Gastroesophageal sphincter (tissue), 4 donors: ENCODE data around the gene FAXDC2. TPM values are rescaled to one million over a fixed set of nuclear protein-coding genes. Genes with fewer than 3 reads are reported as not detected.
A peak's percentile ranks its signal among the peaks of the same experiment; 100 is the strongest.
"Not testable (repeated sequence)": the region's sequence is repeated elsewhere in the genome, so short reads cannot be mapped to it uniquely, and the experiment has no call there.

Experiments used
- ATAC-seq: fragments of 150-250 bp; one replicate; pipeline ENCODE4 v1.9.1; 2016; ENCODE audit warnings: mild to moderate bottlenecking, moderate library complexity
- H3K27ac ChIP-seq, 4 donors: fragments of 200-600 bp; sonication (generic) in 3 of 4; 1 replicate in 3 of 4; 2 replicates in 1 of 4; pipeline ENCODE4 v1.5.1; 2016 to 2019
- H3K27me3 ChIP-seq: fragments of 200-600 bp; sonication (generic); one replicate; pipeline ENCODE4 v1.5.1; 2019
- H3K36me3 ChIP-seq, 2 donors: fragments of 200-600 bp; sonication (generic); one replicate each; pipeline ENCODE4 v1.5.1; 2019; ENCODE audit warnings: control low read depth in 1 of 2
- H3K4me1 ChIP-seq, 3 donors: fragments of 200-600 bp; sonication (generic); 1 replicate in 2 of 3; 2 replicates in 1 of 3; pipeline ENCODE4 v1.5.1; 2016 to 2019; ENCODE audit warnings: control low read depth in 2 of 3
- H3K4me3 ChIP-seq, 2 donors: fragments of 200-600 bp; sonication (generic); one replicate each; pipeline ENCODE4 v1.5.1; 2019; ENCODE audit warnings: mild to moderate bottlenecking in 1 of 2, moderate library complexity in 1 of 2
- H3K9me3 ChIP-seq, 3 donors: fragments of 200-600 bp; sonication (generic); one replicate each; pipeline ENCODE4 v1.5.1; 2017 to 2019; ENCODE audit warnings: control low read depth in 2 of 3
- CTCF ChIP-seq, 4 experiments: fragments of 200-600 bp in 2 of 4; fragments of 450-650 bp in 2 of 4; sonication (generic) in 1 of 4; IDR thresholded peaks; one replicate each; pipeline ENCODE4 v1.5.1; 2017 to 2019; ENCODE audit warnings: antibody characterized with exemption in 4 of 4, mild to moderate bottlenecking in 2 of 4, moderate library complexity in 2 of 4
- EP300 ChIP-seq: sonication (generic); formaldehyde crosslinking; IDR thresholded peaks from one replicate; pipeline ENCODE4 v1.6.1; 2017; ENCODE audit warnings: antibody characterized with exemption, mild to moderate bottlenecking
- POLR2A ChIP-seq, 2 donors: fragments of 450-650 bp; IDR thresholded peaks; one replicate each; pipeline ENCODE4 v1.6.1; 2017; ENCODE audit warnings: antibody characterized with exemption in 2 of 2, mild to moderate bottlenecking in 2 of 2, moderate library complexity in 1 of 2
- POLR2AphosphoS5 ChIP-seq: sonication (generic); formaldehyde crosslinking; IDR thresholded peaks from one replicate; pipeline ENCODE4 v1.6.1; 2017; ENCODE audit warnings: antibody characterized with exemption
- WGBS, 2 donors: methylation state at CpG; one replicate each; pipeline ENCODE4 v1.1.5; 2018; ENCODE audit warnings: low coverage in 1 of 2; 5-methylcytosine and 5-hydroxymethylcytosine counted together
- total RNA-seq, 4 donors: library from RNA; depleted of rRNA; stranded (reverse); fragments of >200 nt; gene quantifications; one replicate each; pipeline ENCODE4 v1.1.0, GENCODE V29; 2016

The FAXDC2 gene
- total RNA-seq, 4 donors from 2014 or later = 26.6 to 75.5 (median 46.4) TPM

GRCh38 chr5:154836225-154836624 is 14.2 kb downstream of the FAXDC2 start:
- Histone ChIP-seq H3K4me1 (peaks cover 0 to 37% (median 4%) of the 10 kb centered on the region in 3 donors), H3K4me3 (no peak overlapping the region), H3K36me3 (peaks cover 0 to 64% of the 10 kb centered on the region in 2 donors), H3K27me3 (no peaks in the 10 kb centered on the region), H3K27ac (peak overlapping the region in 2 of 4 donors; percentile 66 to 80), H3K9me3 (no peaks in the 10 kb centered on the region)
- WGBS, 2 donors = 92 to 95% methylated on average over 5 to 6 of the region's 6 CpGs
- TF ChIP-seq EP300 (no peak), POLR2AphosphoS5 (no peak), CTCF (IDR thresholded peaks at IDR 0.05) (no peak), POLR2A (IDR thresholded peaks at IDR 0.05) (no peak)
- no peak for ATAC-seq

GRCh38 chr5:154835701-154836052 is 14.7 kb downstream of the FAXDC2 start:
- not testable (repeated sequence) for H3K9me3 ChIP-seq, H3K27me3 ChIP-seq, ATAC-seq
- Histone ChIP-seq H3K36me3 (peaks cover 0 to 64% of the 10 kb centered on the region in 2 donors), H3K27ac (peak overlapping the region in 2 of 4 donors; percentile 66 to 80), H3K4me3 (peak overlapping the region in 1 of 2 donors; percentile 38), H3K4me1 (peaks cover 0 to 37% (median 4%) of the 10 kb centered on the region in 3 donors)
- WGBS, 2 donors = 50% methylated on average over 2 of the region's 9 CpGs; no CpG with 5 or more reads in 1 of the 2 donors

GRCh38 chr5:154834053-154834452 is 16.4 kb downstream of the FAXDC2 start:
- Histone ChIP-seq H3K4me1 (peaks cover 0 to 37% (median 4%) of the 10 kb centered on the region in 3 donors), H3K36me3 (peaks cover 0 to 74% of the 10 kb centered on the region in 2 donors), H3K9me3 (no peaks in the 10 kb centered on the region), H3K27me3 (no peaks in the 10 kb centered on the region), H3K27ac (peak overlapping the region in 1 of 4 donors; percentile 80), H3K4me3 (no peak overlapping the region)
- WGBS, 2 donors = 92 to 100% methylated on average over 1 of the region's 1 CpG
- no peak for ATAC-seq
- TF ChIP-seq EP300 = no peak
- no peak for TF ChIP-seq POLR2A (IDR thresholded peaks at IDR 0.05)

- not testable (repeated sequence) for H3K9me3 ChIP-seq, ATAC-seq, H3K4me3 ChIP-seq, H3K27me3 ChIP-seq
- Histone ChIP-seq H3K4me1 (peaks cover 0 to 37% (median 4%) of the 10 kb centered on the region in 3 donors), H3K36me3 (peaks cover 0 to 74% of the 10 kb centered on the region in 2 donors), H3K27ac (peak overlapping the region in 1 of 4 donors; percentile 80)
- 89 to 90% methylated on average over 2 of the region's 3 CpGs for WGBS, 2 donors
Measured at GRCh38 chr5:154832804-154833203, 17.6 kb downstream of the FAXDC2 start.

GRCh38 chr5:154831451-154831850 is 19.0 kb downstream of the FAXDC2 start:
- H3K4me3 ChIP-seq = no peak overlapping the region
- 50 to 77% methylated on average over 1 to 7 of the region's 7 CpGs for WGBS, 2 donors
- TF ChIP-seq CTCF (IDR thresholded peaks at IDR 0.05) (no peak), POLR2A (IDR thresholded peaks at IDR 0.05) (no peak), POLR2AphosphoS5 (no peak), EP300 (no peak)
- peaks cover 0 to 37% (median 4%) of the 10 kb centered on the region in 3 donors for H3K4me1 ChIP-seq
- H3K27me3 ChIP-seq = no peaks in the 10 kb centered on the region
- H3K27ac ChIP-seq = peak overlapping the region in 1 of 4 donors; percentile 14
- peaks cover 0 to 73% of the 10 kb centered on the region in 2 donors for H3K36me3 ChIP-seq
- no peaks in the 10 kb centered on the region for H3K9me3 ChIP-seq
- no peak for ATAC-seq

GRCh38 chr5:154830596-154830995 is 19.8 kb downstream of the FAXDC2 start:
- WGBS, 2 donors = 100% methylated on average over 3 of the region's 4 CpGs; no CpG with 5 or more reads in 1 of the 2 donors
- Histone ChIP-seq H3K36me3 (peaks cover 0 to 81% of the 10 kb centered on the region in 2 donors), H3K4me1 (peaks cover 0 to 29% (median 4%) of the 10 kb centered on the region in 3 donors), H3K27ac (no peak overlapping the region), H3K27me3 (no peaks in the 10 kb centered on the region), H3K9me3 (no peaks in the 10 kb centered on the region), H3K4me3 (no peak overlapping the region)
- ATAC-seq = no peak
- TF ChIP-seq POLR2A (IDR thresholded peaks at IDR 0.05) = no peak
- no peak for TF ChIP-seq EP300
- no peak for TF ChIP-seq POLR2AphosphoS5
- no peak for TF ChIP-seq CTCF (IDR thresholded peaks at IDR 0.05)
